ENCODE measurements around the gene ITPA. TPM values are rescaled to one million over a fixed set of nuclear protein-coding genes. Genes with fewer than 3 reads are reported as not detected.
"Not testable (repeated sequence)": the region's sequence is repeated elsewhere in the genome, so short reads cannot be mapped to it uniquely, and the experiment has no call there.

Gene ITPA
- total RNA-seq, 2 donors from 2014 or later, result 17.4 to 21.4 TPM

DNA sequence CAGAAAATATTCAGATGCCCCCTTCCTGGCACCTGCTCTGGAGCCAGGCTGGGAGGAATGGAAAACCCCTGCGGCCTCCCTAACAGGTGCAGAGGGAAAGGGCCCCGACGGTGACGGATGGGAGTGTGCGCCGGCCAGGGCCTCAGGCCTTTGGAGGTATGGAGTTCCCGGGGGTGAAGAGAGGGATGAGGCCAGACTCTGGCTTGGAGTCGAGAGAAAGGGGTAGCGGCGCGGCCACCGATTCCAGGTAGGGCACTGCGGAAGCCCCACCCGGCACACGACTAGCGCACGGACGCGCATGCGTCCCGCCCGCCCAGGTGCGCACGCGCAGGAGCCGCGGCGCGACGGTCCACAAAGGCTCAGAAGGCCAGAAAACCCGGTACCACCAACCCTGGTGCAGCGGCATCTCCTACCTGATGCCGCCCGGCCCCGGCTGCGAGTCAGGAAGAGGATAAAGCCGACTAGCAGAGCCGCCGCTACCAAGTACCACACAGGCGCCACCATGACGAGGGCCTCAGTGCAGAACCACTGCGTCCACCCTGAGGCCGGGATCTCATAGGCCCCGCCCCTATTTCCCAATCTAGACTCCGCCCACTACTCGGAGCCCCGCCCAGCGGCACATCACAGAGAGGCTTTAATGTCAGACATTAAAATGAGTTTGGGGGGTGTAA is 5.0 kb upstream of the ITPA start, which contains the start of gene DDRGK1:
Gene DDRGK1, minus strand, starts transcription at position 559 of the 671 bp plus-strand sequence. Its CDS starts 55 bp downstream, at position 504.
- H3K27me3 ChIP-seq, result no peaks in the 10 kb centered on the region
- peaks cover 0 to 23% of the 10 kb centered on the region in 2 donors for H3K4me1 ChIP-seq
- peak within 1 kb of the TSS; percentile 69 to 91 for H3K4me3 ChIP-seq
- peak; percentile 90 for DNase-seq (ENCODE audit: low spot score)
- H3K36me3 ChIP-seq, result peaks cover 14% of the 10 kb centered on the region
- TF ChIP-seq, protein P1, sequence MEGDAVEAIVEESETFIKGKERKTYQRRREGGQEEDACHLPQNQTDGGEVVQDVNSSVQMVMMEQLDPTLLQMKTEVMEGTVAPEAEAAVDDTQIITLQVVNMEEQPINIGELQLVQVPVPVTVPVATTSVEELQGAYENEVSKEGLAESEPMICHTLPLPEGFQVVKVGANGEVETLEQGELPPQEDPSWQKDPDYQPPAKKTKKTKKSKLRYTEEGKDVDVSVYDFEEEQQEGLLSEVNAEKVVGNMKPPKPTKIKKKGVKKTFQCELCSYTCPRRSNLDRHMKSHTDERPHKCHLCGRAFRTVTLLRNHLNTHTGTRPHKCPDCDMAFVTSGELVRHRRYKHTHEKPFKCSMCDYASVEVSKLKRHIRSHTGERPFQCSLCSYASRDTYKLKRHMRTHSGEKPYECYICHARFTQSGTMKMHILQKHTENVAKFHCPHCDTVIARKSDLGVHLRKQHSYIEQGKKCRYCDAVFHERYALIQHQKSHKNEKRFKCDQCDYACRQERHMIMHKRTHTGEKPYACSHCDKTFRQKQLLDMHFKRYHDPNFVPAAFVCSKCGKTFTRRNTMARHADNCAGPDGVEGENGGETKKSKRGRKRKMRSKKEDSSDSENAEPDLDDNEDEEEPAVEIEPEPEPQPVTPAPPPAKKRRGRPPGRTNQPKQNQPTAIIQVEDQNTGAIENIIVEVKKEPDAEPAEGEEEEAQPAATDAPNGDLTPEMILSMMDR (IDR thresholded peaks at IDR 0.05), result no peak
- H3K27ac ChIP-seq, result peak within 1 kb of the TSS; percentile 87 to 89
- no peaks in the 10 kb centered on the region for H3K9me3 ChIP-seq

DNA sequence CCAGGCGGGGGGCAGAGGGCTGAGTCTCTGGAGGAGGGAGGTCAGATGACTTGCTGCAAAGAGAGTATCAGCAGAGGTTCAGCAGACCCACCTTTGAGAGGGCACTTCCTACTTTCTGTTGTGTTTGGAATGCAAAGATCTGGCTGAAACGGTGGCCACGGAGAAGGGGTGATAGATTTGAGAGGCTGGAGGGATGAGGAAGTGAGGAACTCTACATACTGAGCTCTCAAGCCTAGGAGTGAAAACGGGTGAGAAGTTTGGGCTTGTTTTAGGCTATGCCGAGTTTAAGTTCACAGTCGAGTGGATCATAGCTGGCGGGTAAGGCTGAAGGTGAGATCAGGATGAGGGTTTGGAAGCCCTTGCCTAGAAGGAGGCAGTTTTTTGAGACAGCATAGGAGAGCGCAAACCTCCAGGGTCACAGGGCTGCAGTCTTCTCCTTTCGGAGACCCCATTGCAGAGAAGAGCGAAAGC is 477 bp upstream of the ITPA start:
- DNase-seq (ENCODE audit: low spot score), result no peak
- H3K27me3 ChIP-seq, result no peaks in the 10 kb centered on the region
- peak overlapping the region; percentile 79 to 81 for H3K27ac ChIP-seq
- no peaks in the 10 kb centered on the region for H3K9me3 ChIP-seq
- peaks cover 5% of the 10 kb centered on the region for H3K36me3 ChIP-seq
- peak overlapping the region; percentile 80 to 91 for H3K4me3 ChIP-seq
- peaks cover 0 to 19% of the 10 kb centered on the region in 2 donors for H3K4me1 ChIP-seq
- TF ChIP-seq, protein P1 (IDR thresholded peaks at IDR 0.05), result no peak

DNA sequence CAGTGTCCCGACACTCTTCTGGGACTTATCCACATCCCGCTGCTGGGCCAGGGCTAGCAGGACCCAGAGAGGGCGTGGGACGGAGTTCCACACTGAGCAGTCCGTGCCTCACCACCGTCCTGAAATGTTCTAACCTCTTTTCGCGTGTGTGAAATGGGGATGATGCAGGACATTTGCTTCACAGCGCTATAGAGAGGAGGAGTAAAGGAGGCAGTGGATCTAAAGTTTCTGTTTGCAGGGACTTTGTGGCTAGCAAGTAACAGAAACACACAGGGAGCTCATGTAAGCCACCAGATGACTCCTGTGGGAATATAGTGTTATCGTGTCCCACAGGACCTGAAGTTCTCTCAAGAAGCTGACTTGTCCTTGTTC is 634 bp downstream of the ITPA start:
- Histone ChIP-seq H3K4me3 (peak overlapping the region; percentile 80 to 91), H3K27me3 (no peaks in the 10 kb centered on the region), H3K27ac (peak overlapping the region in 1 of 2 donors; percentile 79), H3K36me3 (peaks cover 12% of the 10 kb centered on the region), H3K9me3 (no peaks in the 10 kb centered on the region), H3K4me1 (peaks cover 0 to 17% of the 10 kb centered on the region in 2 donors)
- TF ChIP-seq, protein P1 (IDR thresholded peaks at IDR 0.05), result no peak
- no peak for DNase-seq (ENCODE audit: low spot score)

DNA sequence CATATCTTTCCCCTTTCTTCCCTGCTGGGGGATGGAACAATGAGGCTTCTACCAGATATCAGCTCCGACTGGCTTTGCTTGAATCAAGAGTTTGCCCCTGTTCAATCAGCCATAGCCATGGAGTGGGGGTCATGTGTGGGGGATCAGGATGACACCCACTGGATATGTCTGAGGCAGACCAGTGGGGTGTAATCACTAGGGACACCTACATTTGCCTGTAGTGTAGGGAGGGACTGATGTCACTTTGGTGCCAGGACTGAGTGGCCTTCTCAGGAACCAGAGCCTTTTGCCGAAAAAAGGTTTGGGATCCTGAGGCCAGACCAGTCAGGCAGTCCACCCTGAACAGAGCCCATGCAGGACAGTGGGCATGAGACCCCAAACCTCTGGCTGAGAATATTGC is 1.0 kb downstream of the ITPA start:
- no peaks in the 10 kb centered on the region for H3K27me3 ChIP-seq
- H3K9me3 ChIP-seq, result no peaks in the 10 kb centered on the region
- H3K36me3 ChIP-seq, result peaks cover 16% of the 10 kb centered on the region
- peak overlapping the region; percentile 80 to 91 for H3K4me3 ChIP-seq
- peaks cover 0 to 17% of the 10 kb centered on the region in 2 donors for H3K4me1 ChIP-seq
- no peak for DNase-seq (ENCODE audit: low spot score)
- no peak overlapping the region for H3K27ac ChIP-seq
- TF ChIP-seq, protein P1 (IDR thresholded peaks at IDR 0.05), result no peak

DNA sequence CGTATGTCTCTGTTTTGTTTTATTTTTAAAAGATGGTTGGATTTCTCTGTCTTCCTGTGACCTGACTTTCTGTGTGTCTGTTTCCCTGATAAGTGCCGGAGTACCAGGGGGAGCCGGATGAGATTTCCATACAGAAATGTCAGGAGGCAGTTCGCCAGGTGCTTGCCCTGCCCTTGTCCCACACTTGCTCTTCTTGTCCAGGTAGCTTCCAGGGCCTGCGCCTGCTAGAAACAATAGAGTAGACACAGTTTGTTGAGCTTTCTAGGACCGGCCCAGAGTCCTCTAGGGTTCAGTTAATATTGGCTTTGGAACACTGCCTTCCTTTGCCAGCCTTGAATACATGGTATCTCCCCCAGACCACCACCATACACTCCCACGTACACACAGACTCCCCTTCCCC is 3.9 kb downstream of the ITPA start:
- H3K36me3 ChIP-seq, result peaks cover 19% of the 10 kb centered on the region
- no peak overlapping the region for H3K4me3 ChIP-seq
- peaks cover 0 to 17% of the 10 kb centered on the region in 2 donors for H3K4me1 ChIP-seq
- no peak overlapping the region for H3K27ac ChIP-seq
- TF ChIP-seq, protein P1 (IDR thresholded peaks at IDR 0.05), result no peak
- no peak for DNase-seq (ENCODE audit: low spot score)
- no peaks in the 10 kb centered on the region for H3K9me3 ChIP-seq
- H3K27me3 ChIP-seq, result no peaks in the 10 kb centered on the region

DNA sequence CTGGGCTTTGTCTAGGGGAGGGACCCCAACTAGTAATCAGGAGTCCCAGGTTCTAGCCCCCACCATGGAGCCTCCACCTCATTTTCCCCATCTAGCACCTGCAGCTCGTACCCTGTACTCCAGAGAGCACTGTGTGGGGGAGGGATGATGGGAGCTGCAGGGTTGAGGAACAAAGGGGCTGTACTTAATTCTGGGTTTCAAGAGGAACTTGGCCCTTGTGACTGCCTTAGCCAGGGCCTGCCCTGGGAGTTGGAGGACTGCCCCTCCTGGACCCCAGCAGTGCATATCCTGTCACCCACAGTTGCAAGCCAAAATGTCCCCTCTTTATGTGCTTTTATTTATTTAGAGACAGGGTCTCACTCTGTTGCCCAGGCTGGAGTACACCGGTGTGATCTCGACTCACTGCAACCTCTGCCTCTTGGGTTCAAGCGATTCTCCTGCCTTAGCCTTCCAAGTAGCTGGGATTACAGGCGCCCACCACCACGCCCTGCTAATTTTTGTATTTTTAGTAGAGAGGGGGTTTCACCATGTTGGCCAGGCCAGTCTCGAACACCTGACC is 6.1 kb downstream of the ITPA start:
- not testable (repeated sequence) for H3K4me1 ChIP-seq; DNase-seq (ENCODE audit: low spot score); H3K27me3 ChIP-seq; H3K4me3 ChIP-seq; H3K27ac ChIP-seq; H3K9me3 ChIP-seq
- peaks cover 19% of the 10 kb centered on the region for H3K36me3 ChIP-seq

Data from right atrium auricular region (tissue), 2 donors.